Brain microvascular endothelial cell (primary cell): ENCODE results near the gene HSPA4L.
A peak's percentile ranks its signal among the peaks of the same experiment; 100 is the strongest.

ENCODE experiments used
- DNase-seq: peaks from one replicate; pipeline ENCODE4 v3.0.0-alpha.2; 2020
- H3K27ac ChIP-seq: fragments of 250-450 bp; sonication (Bioruptor Pico); 2 replicates; pipeline ENCODE4 v1.5.1; 2020; ENCODE audit warnings: mild to moderate bottlenecking, moderate library complexity
- H3K27me3 ChIP-seq: fragments of 250-450 bp; sonication (Bioruptor Pico); replicated peaks from 2 replicates; pipeline ENCODE4 v1.5.1; 2020; ENCODE audit warnings: mild to moderate bottlenecking
- H3K36me3 ChIP-seq: fragments of 250-450 bp; sonication (Bioruptor Pico); replicated peaks from 2 replicates; pipeline ENCODE4 v1.5.1; 2020; ENCODE audit warnings: mild to moderate bottlenecking
- H3K4me3 ChIP-seq: 2 replicates; pipeline ENCODE4 v1.5.1; 2011; ENCODE audit warnings: low read depth, mild to moderate bottlenecking, control low read depth, low read length, moderate library complexity
- CTCF ChIP-seq: IDR thresholded peaks from 2 replicates; pipeline ENCODE4 v1.5.1; 2011; ENCODE audit warnings: low read depth, mild to moderate bottlenecking, moderate library complexity, low read length, control low read depth, inconsistent platforms; ENCODE audit errors: missing control alignments
- in situ Hi-C: cut with HindIII; loops from 2 replicates; pipeline ENCODE4 v1.10.0; 2017; ENCODE audit warnings: low sequenced_read_pairs, low pct_ligation_motif_present

HSPA4L gene

GRCh38 chr4:127782275-127783025, at the start of gene HSPA4L:
TSS of gene HSPA4L (plus strand) at chr4:127782322. CDS start at chr4:127782551, 229 bp downstream.
- Histone ChIP-seq H3K4me3 (peak within 1 kb of the TSS; percentile 76), H3K27ac (peak within 1 kb of the TSS; percentile 21), H3K36me3 (no peaks in the 10 kb centered on the region), H3K27me3 (no peaks in the 10 kb centered on the region)
- peak; percentile 44 for DNase-seq
- in situ Hi-C loops, result no loop called here
- peak; percentile 22 for TF ChIP-seq CTCF

DNA sequence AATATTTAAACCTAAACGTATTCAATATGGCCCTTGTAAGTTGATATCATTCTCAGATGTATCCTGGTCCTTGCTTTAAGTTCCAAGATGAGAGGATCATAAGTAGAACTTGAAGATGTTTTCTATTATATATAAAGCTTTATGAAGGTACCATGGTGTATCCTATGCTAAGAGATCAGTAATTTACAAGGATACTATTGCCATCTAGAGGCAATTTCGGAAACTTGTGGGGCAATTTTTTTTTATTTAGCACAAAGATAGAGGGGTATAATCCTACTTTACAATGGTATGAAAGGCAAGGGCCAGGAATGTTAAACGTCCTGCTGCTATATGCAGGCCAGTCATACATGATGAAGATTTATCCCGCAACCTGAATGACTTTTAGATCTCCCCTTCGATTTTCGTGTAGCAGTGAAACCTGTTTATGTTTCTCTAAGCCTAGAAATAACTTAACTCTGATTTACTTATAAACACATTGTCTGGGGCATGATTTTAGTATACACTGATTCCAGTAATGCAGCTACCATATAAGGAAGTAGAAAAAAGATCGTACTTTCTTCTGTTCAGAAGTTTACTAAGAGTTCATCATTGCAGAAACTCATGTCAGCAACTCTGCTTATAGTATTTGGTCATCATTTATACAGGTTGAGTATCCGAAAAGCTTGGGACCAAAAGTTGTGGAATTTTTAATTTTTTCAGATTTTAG, 49.3 kb upstream of the HSPA4L start:
- Histone ChIP-seq H3K36me3 (no peaks in the 10 kb centered on the region), H3K27me3 (no peaks in the 10 kb centered on the region), H3K4me3 (no peak overlapping the region), H3K27ac (no peak overlapping the region)
- DNase-seq, result peak; percentile 31
- peak; percentile 30 for TF ChIP-seq CTCF
- in situ Hi-C loops, result loop anchor here (25.0 kb wide), 1 partner anchor 120 kb away; no protein-coding TSS in a partner anchor

DNA sequence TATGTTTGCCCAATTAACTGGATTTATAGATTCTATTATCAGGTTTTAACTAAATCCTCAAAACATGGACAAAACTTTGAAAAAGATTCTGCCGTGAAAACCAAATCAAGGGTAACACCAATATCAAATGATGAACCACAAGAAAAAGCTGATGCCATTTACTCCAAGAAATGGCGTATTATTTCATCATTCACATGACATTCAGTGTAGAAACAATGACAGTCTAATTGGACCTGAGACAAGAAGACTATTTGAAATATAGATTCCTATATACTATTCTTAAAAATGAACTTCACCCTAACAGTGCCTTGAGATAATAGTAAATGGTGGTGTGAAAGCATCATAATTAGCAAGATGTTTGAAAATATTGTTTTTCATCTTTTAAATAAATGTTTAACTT, 47.1 kb upstream of the HSPA4L start:
- no peak for DNase-seq
- Histone ChIP-seq H3K36me3 (no peaks in the 10 kb centered on the region), H3K27me3 (no peaks in the 10 kb centered on the region), H3K27ac (no peak overlapping the region), H3K4me3 (no peak overlapping the region)
- in situ Hi-C loops, result loop anchor here (25.0 kb wide), 1 partner anchor 123 kb away; no protein-coding TSS in a partner anchor
- no peak for TF ChIP-seq CTCF

- H3K27me3 ChIP-seq, result no peaks in the 10 kb centered on the region
- H3K4me3 ChIP-seq, result no peak overlapping the region
- in situ Hi-C loops, result loop anchor here (25.0 kb wide), 1 partner anchor 125 kb away; no protein-coding TSS in a partner anchor
- no peak for DNase-seq
- no peak for TF ChIP-seq CTCF
- no peaks in the 10 kb centered on the region for H3K36me3 ChIP-seq
- no peak overlapping the region for H3K27ac ChIP-seq
These were observed 44.8 kb upstream of the HSPA4L start for GRCh38 chr4:127737295-127737694.

DNA sequence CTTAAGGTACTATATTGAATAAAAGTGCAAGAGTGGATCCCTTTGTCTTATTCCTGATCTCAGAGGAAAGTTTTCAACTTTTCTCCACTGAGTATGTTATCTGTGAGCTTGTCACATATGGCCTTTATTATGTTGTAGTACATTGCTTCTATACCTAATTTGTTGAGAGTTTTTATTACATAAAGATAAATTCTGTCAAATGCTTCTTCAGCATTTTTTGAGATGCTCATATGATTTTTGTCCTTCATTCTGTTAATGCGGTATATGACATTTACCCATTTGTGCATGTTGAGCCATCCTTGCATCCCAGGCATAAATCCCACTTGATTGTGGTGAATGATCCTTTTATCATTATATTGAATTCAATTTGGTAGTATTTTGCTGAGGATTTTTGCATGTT, 40.9 kb upstream of the HSPA4L start:
- H3K36me3 ChIP-seq, result no peaks in the 10 kb centered on the region
- in situ Hi-C loops, result loop anchor here (25.0 kb wide), 1 partner anchor 129 kb away; no protein-coding TSS in a partner anchor
- no peak for TF ChIP-seq CTCF
- DNase-seq, result no peak
- H3K27me3 ChIP-seq, result no peaks in the 10 kb centered on the region
- no peak overlapping the region for H3K27ac ChIP-seq
- no peak overlapping the region for H3K4me3 ChIP-seq
